K562 (cell line): Measurements from ENCODE around the gene EPHB1.

ENCODE experiments used
- CHD2 ChIP-seq: IDR thresholded peaks from 2 replicates; pipeline ENCODE4 v1.6.1; 2011; ENCODE audit warnings: low read depth, low read length
- CTCF ChIP-seq, 3 experiments: IDR thresholded peaks in 2 of 3; conservative IDR thresholded peaks in 1 of 3; 2 replicates each; pipeline ENCODE4 v1.5.1; 2011 to 2012; ENCODE audit warnings: low read length in 3 of 3, mild to moderate bottlenecking in 3 of 3, control low read depth in 2 of 3, improper control_type of control experiment in 1 of 3, inconsistent platforms in 1 of 3, low read depth in 1 of 3, mixed read lengths in 1 of 3, moderate library complexity in 1 of 3; ENCODE audit not compliant: insufficient read depth in 2 of 3
- TCF7 ChIP-seq: sonication (generic); IDR thresholded peaks from 2 replicates; pipeline ENCODE4 v1.6.1; 2016; ENCODE audit warnings: antibody characterized with exemption, borderline replicate concordance

GRCh38 chr3:135235541-135235940 is 440.5 kb downstream of the EPHB1 start:
- no peak for TF ChIP-seq TCF7
- no peak for TF ChIP-seq CHD2
- no peak for TF ChIP-seq CTCF (IDR thresholded peaks at IDR 0.05 in 2 of 3, conservative IDR thresholded peaks at IDR 0.05 in 1 of 3; ENCODE audit: insufficient read depth in 2 of 3, low read depth in 1 of 3, low read length in 3 of 3)
